NT2/D1 (cell line): ENCODE measurements around the gene ERC2.

Experiments used
- DNase-seq: peaks from one replicate; pipeline ENCODE4 v3.0.0-alpha.2; 2011; ENCODE audit warnings: low read depth, low spot score
- H3K27me3 ChIP-seq: 2 replicates; pipeline ENCODE4 v1.6.0; 2011; ENCODE audit warnings: mild to moderate bottlenecking; ENCODE audit not compliant: insufficient read length, insufficient read depth
- H3K36me3 ChIP-seq: 2 replicates; pipeline ENCODE4 v1.6.1; 2011; ENCODE audit warnings: mild to moderate bottlenecking, low read length, mixed read lengths; ENCODE audit not compliant: insufficient read depth, insufficient read length
- H3K4me1 ChIP-seq: 2 replicates; pipeline ENCODE4 v1.5.1; 2011; ENCODE audit not compliant: insufficient read depth, insufficient read length
- H3K4me3 ChIP-seq: 2 replicates; pipeline ENCODE4 v1.5.1; 2011; ENCODE audit warnings: low read depth; ENCODE audit not compliant: insufficient read length
- H3K9ac ChIP-seq: 2 replicates; pipeline ENCODE4 v1.6.0; 2011; ENCODE audit warnings: low read depth; ENCODE audit not compliant: insufficient read length
- H3K9me3 ChIP-seq: 2 replicates; pipeline ENCODE4 v1.5.1; 2011; ENCODE audit warnings: mild to moderate bottlenecking, low read length; ENCODE audit not compliant: insufficient read depth
- SUZ12 ChIP-seq: IDR thresholded peaks from 2 replicates; pipeline ENCODE4 v1.6.1; 2011; ENCODE audit not compliant: insufficient read length, insufficient read depth; ENCODE audit errors: extremely low read depth
- YY1 ChIP-seq: IDR thresholded peaks from 2 replicates; pipeline ENCODE4 v1.6.1; 2011; ENCODE audit not compliant: insufficient read length, insufficient read depth
- ZNF274 ChIP-seq: IDR thresholded peaks from 2 replicates; pipeline ENCODE4 v1.6.1; 2011; ENCODE audit warnings: mild to moderate bottlenecking, low read depth, low read length

ERC2 gene

GRCh38 chr3:56197991-56198390 is 270.3 kb downstream of the ERC2 start:
- DNase-seq: no peak
- H3K36me3 ChIP-seq: no peaks in the 10 kb centered on the region
- TF ChIP-seq SUZ12 (no peak), YY1 (no peak), ZNF274 (no peak)
- H3K4me1 ChIP-seq: peaks cover 6% of the 10 kb centered on the region
- H3K27me3 ChIP-seq: no peaks in the 10 kb centered on the region
- H3K9ac ChIP-seq: no peak overlapping the region
- H3K9me3 ChIP-seq: no peaks in the 10 kb centered on the region
- no peak overlapping the region for H3K4me3 ChIP-seq

GRCh38 chr3:56197259-56197965 is 270.9 kb downstream of the ERC2 start:
- no peak for TF ChIP-seq ZNF274
- no peak for TF ChIP-seq YY1
- no peak for TF ChIP-seq SUZ12
- Histone ChIP-seq H3K27me3 (no peaks in the 10 kb centered on the region), H3K36me3 (no peaks in the 10 kb centered on the region), H3K4me1 (peaks cover 6% of the 10 kb centered on the region), H3K9me3 (no peaks in the 10 kb centered on the region), H3K9ac (no peak overlapping the region), H3K4me3 (no peak overlapping the region)
- DNase-seq: no peak

GRCh38 chr3:56196700-56197099 is 271.6 kb downstream of the ERC2 start:
- H3K27me3 ChIP-seq: no peaks in the 10 kb centered on the region
- DNase-seq: no peak

GRCh38 chr3:56193519-56193918 is 274.7 kb downstream of the ERC2 start:
- Histone ChIP-seq H3K4me3 (no peak overlapping the region), H3K36me3 (no peaks in the 10 kb centered on the region), H3K27me3 (no peaks in the 10 kb centered on the region), H3K4me1 (peaks cover 6% of the 10 kb centered on the region), H3K9me3 (no peaks in the 10 kb centered on the region), H3K9ac (no peak overlapping the region)
- no peak for DNase-seq
- no peak for TF ChIP-seq SUZ12
- no peak for TF ChIP-seq YY1
- TF ChIP-seq ZNF274: no peak

More at GRCh38 chr3:56196700-56197099, 271.6 kb downstream of the ERC2 start:
- Histone ChIP-seq H3K9me3 (no peaks in the 10 kb centered on the region), H3K4me3 (no peak overlapping the region), H3K9ac (no peak overlapping the region), H3K36me3 (no peaks in the 10 kb centered on the region), H3K4me1 (peaks cover 6% of the 10 kb centered on the region)
- TF ChIP-seq ZNF274 (no peak), SUZ12 (no peak), YY1 (no peak)

- Histone ChIP-seq H3K9ac (no peak overlapping the region), H3K4me1 (peaks cover 6% of the 10 kb centered on the region), H3K36me3 (no peaks in the 10 kb centered on the region), H3K4me3 (no peak overlapping the region), H3K9me3 (no peaks in the 10 kb centered on the region), H3K27me3 (no peaks in the 10 kb centered on the region)
- no peak for DNase-seq
- TF ChIP-seq SUZ12: no peak
- no peak for TF ChIP-seq ZNF274
- TF ChIP-seq YY1: no peak
Observed at GRCh38 chr3:56192001-56192400, 276.3 kb downstream of the ERC2 start.

DNA sequence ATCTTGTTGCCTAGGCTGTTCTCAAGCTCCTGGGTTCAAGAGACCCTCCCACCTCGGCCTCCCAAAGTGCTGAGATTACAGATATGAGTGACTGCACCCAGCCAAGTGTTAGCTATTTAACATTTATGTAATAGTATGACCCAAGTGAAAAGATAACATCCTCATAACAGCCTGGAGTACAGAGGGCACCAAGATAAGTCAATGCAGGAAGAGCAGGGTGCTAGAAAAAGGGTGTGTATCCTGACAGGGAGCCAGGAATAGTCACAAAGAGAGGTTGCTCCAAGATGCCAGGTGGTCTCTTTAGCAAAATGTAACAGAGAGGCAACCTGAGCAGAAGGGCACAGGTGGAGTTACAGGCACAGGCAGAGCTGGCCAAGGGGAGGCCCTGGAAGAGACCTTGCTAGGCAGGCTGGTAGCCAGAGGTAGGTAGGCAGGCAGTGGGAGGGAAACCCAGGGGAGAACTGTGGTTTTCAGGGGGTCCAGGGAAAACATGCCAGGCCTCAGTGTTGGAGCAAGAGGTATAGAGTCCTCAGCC is 277.4 kb downstream of the ERC2 start:
- Histone ChIP-seq H3K4me3 (no peak overlapping the region), H3K9ac (no peak overlapping the region), H3K4me1 (peaks cover 3% of the 10 kb centered on the region), H3K9me3 (no peaks in the 10 kb centered on the region), H3K27me3 (no peaks in the 10 kb centered on the region), H3K36me3 (no peaks in the 10 kb centered on the region)
- no peak for TF ChIP-seq YY1
- TF ChIP-seq ZNF274: no peak
- TF ChIP-seq SUZ12: no peak
- no peak for DNase-seq

- Histone ChIP-seq H3K27me3 (no peaks in the 10 kb centered on the region), H3K4me3 (no peak overlapping the region), H3K9ac (no peak overlapping the region), H3K36me3 (no peaks in the 10 kb centered on the region), H3K4me1 (no peaks in the 10 kb centered on the region), H3K9me3 (no peaks in the 10 kb centered on the region)
- DNase-seq: no peak
- TF ChIP-seq ZNF274 (no peak), SUZ12 (no peak), YY1 (no peak)
Observed at GRCh38 chr3:56190130-56190529, 278.1 kb downstream of the ERC2 start.
